SK-N-SH (cell line): Measurements from ENCODE around the gene PTTG1IP2. TPM values are rescaled to one million over a fixed set of nuclear protein-coding genes. Genes with fewer than 3 reads are reported as not detected.

Experiments
- CTCF ChIA-PET: fragments of 300-600, 350-600 bp; formaldehyde crosslinking; extraction: SDS; loops from one replicate; lab custom pipeline; 2021; lab: Yijun Ruan, JAX
- POLR2A ChIA-PET: fragments of 350-600 bp; sonication (Branson Sonifier 250); formaldehyde crosslinking; extraction: SDS; loops from one replicate; lab custom pipeline; 2020; ENCODE audit warnings: antibody characterized with exemption, inconsistent platforms; lab: Yijun Ruan, JAX
- DNase-seq: peaks from one replicate; pipeline ENCODE4 v3.0.0; 2012
- H2AFZ ChIP-seq: fragments of 200-600 bp; sonication (generic); 2 replicates; pipeline ENCODE4 v1.8.1; 2016; ENCODE audit warnings: antibody characterized with exemption, mild to moderate bottlenecking, low read depth
- H3F3A ChIP-seq: fragments of 200-600 bp; sonication (generic); replicated peaks from 2 replicates; pipeline ENCODE3; 2016; ENCODE audit warnings: antibody characterized with exemption, mild to moderate bottlenecking; ENCODE audit not compliant: insufficient read depth
- H3K27ac ChIP-seq, 2 experiments: fragments of 200-500 bp in 1 of 2; fragments of 200-600 bp in 1 of 2; sonication (Bioruptor generic) in 1 of 2; sonication (generic), shearing (Covaris generic) in 1 of 2; 2 replicates each; pipeline versions ENCODE4 v1.5.1 to v1.6.1; 2014 to 2016; ENCODE audit warnings: low read depth in 2 of 2, inconsistent platforms in 1 of 2, low read length in 1 of 2, mild to moderate bottlenecking in 1 of 2, mixed read lengths in 1 of 2
- H3K27me3 ChIP-seq: fragments of 200-600 bp; sonication (generic), shearing (Covaris generic); 2 replicates; pipeline ENCODE4 v1.6.1; 2016; ENCODE audit warnings: mixed run types; ENCODE audit not compliant: insufficient read depth
- H3K36me3 ChIP-seq, 2 experiments: fragments of 200-500 bp in 1 of 2; fragments of 200-600 bp in 1 of 2; sonication (Bioruptor generic) in 1 of 2; sonication (generic) in 1 of 2; replicated peaks in 1 of 2; 2 replicates each; pipeline versions ENCODE3 to v1.5.1; 2014 to 2016; ENCODE audit warnings: low read length in 1 of 2, mild to moderate bottlenecking in 1 of 2; ENCODE audit not compliant: insufficient read depth in 2 of 2, control insufficient read depth in 1 of 2
- H3K4me1 ChIP-seq, 2 experiments: fragments of 200-500 bp in 1 of 2; fragments of 200-600 bp in 1 of 2; sonication (Bioruptor generic) in 1 of 2; sonication (generic), shearing (Covaris generic) in 1 of 2; 2 replicates each; pipeline versions ENCODE4 v1.5.1 to v1.6.1; 2014 to 2016; ENCODE audit warnings: low read depth in 1 of 2, low read length in 1 of 2, mixed run types in 1 of 2; ENCODE audit not compliant: insufficient read depth in 2 of 2, control insufficient read depth in 1 of 2
- H3K4me2 ChIP-seq: fragments of 200-600 bp; sonication (generic), shearing (Covaris generic); 2 replicates; pipeline ENCODE4 v1.6.1; 2017; ENCODE audit warnings: mixed run types
- H3K4me3 ChIP-seq, 2 experiments: fragments of 200-500 bp in 1 of 2; fragments of 200-600 bp in 1 of 2; sonication (Bioruptor generic) in 1 of 2; sonication (generic), shearing (Covaris generic) in 1 of 2; 2 replicates each; pipeline versions ENCODE4 v1.5.1 to v1.8.1; 2014 to 2016; ENCODE audit warnings: low read depth in 2 of 2, inconsistent platforms in 1 of 2, low read length in 1 of 2, mild to moderate bottlenecking in 1 of 2, mixed read lengths in 1 of 2, moderate library complexity in 1 of 2
- H3K79me2 ChIP-seq: fragments of 200-600 bp; sonication (generic); 2 replicates; pipeline ENCODE4 v1.8.1; 2017; ENCODE audit warnings: mild to moderate bottlenecking; ENCODE audit not compliant: insufficient read depth
- H3K9ac ChIP-seq: fragments of 200-600 bp; sonication (generic); 2 replicates; pipeline ENCODE4 v1.6.1; 2017; ENCODE audit warnings: mixed run types
- H3K9me2 ChIP-seq: fragments of 200-600 bp; sonication (generic); 2 replicates; pipeline ENCODE4 v1.6.1; 2017; ENCODE audit warnings: mixed run types
- H3K9me3 ChIP-seq: fragments of 200-600 bp; sonication (generic); 2 replicates; pipeline ENCODE4 v1.6.1; 2017; ENCODE audit warnings: mixed run types, mild to moderate bottlenecking, moderate library complexity
- H4K20me1 ChIP-seq: fragments of 200-600 bp; sonication (generic); 2 replicates; pipeline ENCODE4 v1.6.1; 2017; ENCODE audit warnings: mild to moderate bottlenecking, mixed run types; ENCODE audit not compliant: insufficient read depth
- EP300 ChIP-seq, 2 experiments: IDR thresholded peaks; 2 replicates each; pipeline versions ENCODE4 v1.4.0 to v1.6.1; 2012; ENCODE audit warnings: borderline replicate concordance in 1 of 2, low read depth in 1 of 2, low read length in 1 of 2
- FOSL2 ChIP-seq: IDR thresholded peaks from 2 replicates; pipeline ENCODE4 v1.4.0; 2012; ENCODE audit warnings: low read depth, mild to moderate bottlenecking, moderate library complexity, borderline replicate concordance
- FOXJ3 ChIP-seq: sonication (generic); formaldehyde crosslinking; IDR thresholded peaks from 2 replicates; pipeline ENCODE4 v1.5.1; 2020; ENCODE audit warnings: mild to moderate bottlenecking, missing genetic modification reagents
- GABPA ChIP-seq: IDR thresholded peaks from 2 replicates; pipeline ENCODE4 v1.4.0; 2012; ENCODE audit warnings: low read depth, mild to moderate bottlenecking
- GATA2 ChIP-seq: sonication (generic); formaldehyde crosslinking; IDR thresholded peaks from 2 replicates; pipeline ENCODE4 v1.5.0; 2020; ENCODE audit warnings: mild to moderate bottlenecking, missing genetic modification reagents
- MXI1 ChIP-seq: IDR thresholded peaks from 2 replicates; pipeline ENCODE4 v1.6.1; 2012; ENCODE audit warnings: mild to moderate bottlenecking, low read depth, low read length, improper control_type of control experiment
- RAD21 ChIP-seq: IDR thresholded peaks from 2 replicates; pipeline ENCODE4 v1.6.1; 2012; ENCODE audit warnings: mild to moderate bottlenecking, low read length
- RCOR1 ChIP-seq: fragments of 150-350 bp; IDR thresholded peaks from 2 replicates; pipeline ENCODE4 v1.6.1; 2017; ENCODE audit warnings: antibody characterized with exemption, low read length
- SMC3 ChIP-seq: IDR thresholded peaks from 2 replicates; pipeline ENCODE4 v1.6.1; 2012; ENCODE audit warnings: low read depth, low read length, improper control_type of control experiment
- TAF1 ChIP-seq: IDR thresholded peaks from 2 replicates; pipeline ENCODE4 v1.6.1; 2012; ENCODE audit warnings: low read depth, mild to moderate bottlenecking, low read length, moderate library complexity, borderline replicate concordance
- YY1 ChIP-seq: IDR thresholded peaks from 2 replicates; pipeline ENCODE4 v1.4.0; 2012; ENCODE audit warnings: low read depth, mild to moderate bottlenecking
- WGBS: methylation state at CpG from one replicate; pipeline ENCODE4 v1.1.6; 2017; ENCODE audit warnings: low lambda C conversion rate; 5-methylcytosine and 5-hydroxymethylcytosine counted together
- polyA plus RNA-seq, 3 experiments: library from polyadenylated mRNA; depleted of rRNA; stranded (reverse); fragments of >200 nt; gene quantifications; 2 replicates each; pipeline ENCODE4 v1.2.3, GENCODE V29; 2012
- TF ChIP-seq, protein P1 (sequence below): IDR thresholded peaks from 2 replicates; pipeline ENCODE4 v1.4.0; 2012; ENCODE audit warnings: low read depth
- TF ChIP-seq, protein P2 (sequence below): fragments of 200-600 bp; sonication (generic); IDR thresholded peaks from 2 replicates; pipeline ENCODE4 v1.6.1; 2017; ENCODE audit warnings: antibody characterized with exemption, mild to moderate bottlenecking, moderate library complexity
- TF ChIP-seq, protein P3 (sequence below): IDR thresholded peaks from 2 replicates; pipeline ENCODE4 v1.4.0; 2012; ENCODE audit warnings: low read depth, borderline replicate concordance

The PTTG1IP2 gene
- polyA plus RNA-seq, 1 of the 3 experiments (the other 2 are of a cell fraction), result not detected

DNA sequence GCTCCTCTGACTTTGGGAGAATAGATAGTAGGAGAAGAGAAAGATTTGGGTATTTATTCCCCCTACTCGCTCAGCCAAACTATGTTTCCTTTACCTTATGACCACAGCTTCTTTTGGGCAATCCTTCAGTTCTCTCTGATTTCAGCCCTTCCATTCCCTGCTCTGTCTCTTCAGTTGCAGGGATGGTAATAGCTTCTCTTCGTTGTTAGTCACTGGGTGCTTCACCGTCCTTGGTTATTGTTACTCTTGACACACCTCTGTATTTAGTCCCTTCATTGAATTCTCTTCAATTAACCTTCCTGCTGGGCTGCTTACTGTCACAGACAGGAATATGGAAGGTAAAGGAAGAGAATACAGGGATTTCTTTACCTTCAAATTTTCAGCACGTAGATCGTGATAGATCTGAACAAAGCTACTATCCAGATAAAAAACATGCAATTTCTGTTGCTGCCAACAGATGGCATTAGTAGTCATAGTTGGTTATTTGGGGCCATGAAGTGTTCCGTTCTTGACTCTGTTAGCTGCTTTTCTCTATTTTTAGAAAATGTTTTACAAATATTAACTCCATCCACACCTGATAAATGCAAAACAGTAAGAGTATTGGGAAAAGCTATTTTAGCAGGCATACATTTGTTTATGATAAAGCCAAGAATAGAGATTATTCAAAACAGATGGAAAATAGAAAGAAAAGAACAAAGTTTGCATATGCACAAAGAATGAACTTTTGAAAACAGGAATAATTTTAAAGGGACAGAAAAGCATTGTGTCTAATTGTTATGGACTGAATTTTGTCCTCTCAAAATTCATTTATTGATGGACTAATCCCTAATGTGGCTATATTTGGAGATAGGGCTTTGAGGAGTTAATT is 14.0 kb upstream of the PTTG1IP2 start:
- 41% methylated on average over 6 of the region's 6 CpGs for WGBS
- DNase-seq, result peak; percentile 61
- Histone ChIP-seq H3K4me3 (peak overlapping the region; percentile 9 to 15; a peak in 1 of 4 replicates), H3K9me2 (no peaks in the 10 kb centered on the region), H2AFZ (peak overlapping the region; percentile 71), H3K9ac (no peak overlapping the region), H3K27me3 (no peaks in the 10 kb centered on the region), H4K20me1 (no peaks in the 10 kb centered on the region), H3F3A (no peaks in the 10 kb centered on the region), H3K79me2 (no peaks in the 10 kb centered on the region), H3K9me3 (no peaks in the 10 kb centered on the region), H3K36me3 (no peaks in the 10 kb centered on the region), H3K27ac (no peak overlapping the region), H3K4me1 (peaks cover 0 to 2% of the 10 kb centered on the region in 2 experiments; a peak in 1 of 4 replicates), H3K4me2 (peak overlapping the region; percentile 47)
- TF ChIP-seq SMC3 (peak; percentile 80), RAD21 (peak; percentile 89), EP300 (IDR thresholded peaks at IDR 0.05; ENCODE audit: borderline replicate concordance in 1 of 2, low read depth in 1 of 2, low read length in 1 of 2) (no peak), FOSL2 (no peak), RCOR1 (no peak), YY1 (no peak), FOXJ3 (CRISPR knock-in tag) (no peak), GATA2 (CRISPR knock-in tag) (no peak), MXI1 (no peak), TAF1 (no peak), GABPA (no peak)
- TF ChIP-seq, protein P1, sequence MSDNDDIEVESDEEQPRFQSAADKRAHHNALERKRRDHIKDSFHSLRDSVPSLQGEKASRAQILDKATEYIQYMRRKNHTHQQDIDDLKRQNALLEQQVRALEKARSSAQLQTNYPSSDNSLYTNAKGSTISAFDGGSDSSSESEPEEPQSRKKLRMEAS, result no peak
- TF ChIP-seq, protein P2, sequence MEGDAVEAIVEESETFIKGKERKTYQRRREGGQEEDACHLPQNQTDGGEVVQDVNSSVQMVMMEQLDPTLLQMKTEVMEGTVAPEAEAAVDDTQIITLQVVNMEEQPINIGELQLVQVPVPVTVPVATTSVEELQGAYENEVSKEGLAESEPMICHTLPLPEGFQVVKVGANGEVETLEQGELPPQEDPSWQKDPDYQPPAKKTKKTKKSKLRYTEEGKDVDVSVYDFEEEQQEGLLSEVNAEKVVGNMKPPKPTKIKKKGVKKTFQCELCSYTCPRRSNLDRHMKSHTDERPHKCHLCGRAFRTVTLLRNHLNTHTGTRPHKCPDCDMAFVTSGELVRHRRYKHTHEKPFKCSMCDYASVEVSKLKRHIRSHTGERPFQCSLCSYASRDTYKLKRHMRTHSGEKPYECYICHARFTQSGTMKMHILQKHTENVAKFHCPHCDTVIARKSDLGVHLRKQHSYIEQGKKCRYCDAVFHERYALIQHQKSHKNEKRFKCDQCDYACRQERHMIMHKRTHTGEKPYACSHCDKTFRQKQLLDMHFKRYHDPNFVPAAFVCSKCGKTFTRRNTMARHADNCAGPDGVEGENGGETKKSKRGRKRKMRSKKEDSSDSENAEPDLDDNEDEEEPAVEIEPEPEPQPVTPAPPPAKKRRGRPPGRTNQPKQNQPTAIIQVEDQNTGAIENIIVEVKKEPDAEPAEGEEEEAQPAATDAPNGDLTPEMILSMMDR, result peak; percentile 98
- ChIA-PET CTCF (interaction anchor here (0.6 to 3.3 kb wide), 79 partner anchors 8 to 1328 kb away, joined by 3 to 100 read pairs (median 4); partner anchors contain the start of genes CDK14, PTTG1IP2 and STEAP1), POLR2A (interaction anchor here (1.0 kb wide), 1 partner anchor 579 kb away, joined by 5 read pairs; no protein-coding TSS in a partner anchor)

DNA sequence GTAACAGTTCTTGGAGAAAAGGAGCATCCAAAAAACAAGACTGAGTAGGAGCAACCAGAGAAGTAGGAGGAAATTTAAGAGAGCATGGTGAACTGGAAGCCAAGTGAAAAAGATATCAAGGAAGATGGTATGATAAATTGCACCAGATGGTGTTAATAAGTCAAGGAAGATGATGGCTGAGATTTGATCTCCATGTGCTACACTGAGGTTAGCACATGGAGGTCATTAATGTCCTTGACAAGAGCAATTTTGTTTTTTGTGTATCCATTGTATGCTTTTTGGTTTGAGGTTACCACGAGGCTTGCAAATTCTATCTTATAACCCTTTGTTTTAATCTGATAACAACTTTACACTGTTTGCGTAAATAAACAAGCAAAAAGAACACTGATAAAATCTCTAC is 11.3 kb upstream of the PTTG1IP2 start:
- TF ChIP-seq, protein P3, sequence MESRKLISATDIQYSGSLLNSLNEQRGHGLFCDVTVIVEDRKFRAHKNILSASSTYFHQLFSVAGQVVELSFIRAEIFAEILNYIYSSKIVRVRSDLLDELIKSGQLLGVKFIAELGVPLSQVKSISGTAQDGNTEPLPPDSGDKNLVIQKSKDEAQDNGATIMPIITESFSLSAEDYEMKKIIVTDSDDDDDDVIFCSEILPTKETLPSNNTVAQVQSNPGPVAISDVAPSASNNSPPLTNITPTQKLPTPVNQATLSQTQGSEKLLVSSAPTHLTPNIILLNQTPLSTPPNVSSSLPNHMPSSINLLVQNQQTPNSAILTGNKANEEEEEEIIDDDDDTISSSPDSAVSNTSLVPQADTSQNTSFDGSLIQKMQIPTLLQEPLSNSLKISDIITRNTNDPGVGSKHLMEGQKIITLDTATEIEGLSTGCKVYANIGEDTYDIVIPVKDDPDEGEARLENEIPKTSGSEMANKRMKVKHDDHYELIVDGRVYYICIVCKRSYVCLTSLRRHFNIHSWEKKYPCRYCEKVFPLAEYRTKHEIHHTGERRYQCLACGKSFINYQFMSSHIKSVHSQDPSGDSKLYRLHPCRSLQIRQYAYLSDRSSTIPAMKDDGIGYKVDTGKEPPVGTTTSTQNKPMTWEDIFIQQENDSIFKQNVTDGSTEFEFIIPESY, result no peak
- H3K4me3 ChIP-seq, result no peak overlapping the region
- H4K20me1 ChIP-seq, result no peaks in the 10 kb centered on the region
- H3K9ac ChIP-seq, result no peak overlapping the region
- no peaks in the 10 kb centered on the region for H3K9me2 ChIP-seq
- DNase-seq, result no peak
- ChIA-PET POLR2A (no interaction called here), CTCF (interaction anchor here (2.1 kb wide), 1 partner anchor 171 kb away, joined by 5 read pairs; no protein-coding TSS in a partner anchor)
- H3K4me1 ChIP-seq, result peaks cover 0 to 2% of the 10 kb centered on the region in 2 experiments; a peak in 1 of 4 replicates
- no peaks in the 10 kb centered on the region for H3K36me3 ChIP-seq
- H3F3A ChIP-seq, result no peaks in the 10 kb centered on the region
- H3K4me2 ChIP-seq, result no peak overlapping the region
- H3K9me3 ChIP-seq, result no peaks in the 10 kb centered on the region
- H3K27me3 ChIP-seq, result no peaks in the 10 kb centered on the region
- no peak overlapping the region for H3K27ac ChIP-seq
- no peaks in the 10 kb centered on the region for H3K79me2 ChIP-seq
- H2AFZ ChIP-seq, result no peak overlapping the region
- 70% methylated on average over 2 of the region's 2 CpGs for WGBS
